ENCODE data around the gene CD5L.

DNA sequence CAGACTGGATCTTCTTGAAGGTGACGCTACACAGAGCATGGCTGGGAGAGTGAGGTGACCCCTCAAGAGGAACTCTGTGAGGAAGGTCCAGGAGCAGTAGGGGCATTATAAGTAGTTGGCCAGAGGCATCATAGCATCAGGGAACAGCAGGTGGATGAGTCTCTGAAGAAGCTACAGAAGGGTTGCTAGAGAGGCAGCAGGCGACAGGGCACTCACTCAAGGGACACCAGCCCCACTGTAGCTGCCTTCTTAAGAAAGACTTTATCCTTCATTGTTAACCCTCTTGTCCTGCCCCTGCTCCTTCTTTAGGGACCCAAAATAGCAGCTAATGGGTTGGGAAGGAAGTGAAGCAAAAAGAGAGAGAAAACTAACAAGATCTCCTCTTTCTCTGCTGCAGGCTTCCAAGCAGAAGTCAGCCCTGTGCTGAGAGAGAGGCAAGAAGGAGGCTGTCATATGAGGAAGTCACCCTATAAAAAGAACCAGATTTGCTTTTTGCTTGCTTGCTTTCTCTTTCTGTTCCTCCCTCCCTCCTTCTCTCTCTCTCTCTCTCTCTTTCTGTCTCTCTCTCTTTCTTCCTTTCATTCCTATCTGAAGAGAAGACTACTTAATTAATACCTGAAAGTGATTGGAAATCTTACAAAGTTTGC lies 7.7 kb upstream of the CD5L start:
- TF ChIP-seq, protein P1, sequence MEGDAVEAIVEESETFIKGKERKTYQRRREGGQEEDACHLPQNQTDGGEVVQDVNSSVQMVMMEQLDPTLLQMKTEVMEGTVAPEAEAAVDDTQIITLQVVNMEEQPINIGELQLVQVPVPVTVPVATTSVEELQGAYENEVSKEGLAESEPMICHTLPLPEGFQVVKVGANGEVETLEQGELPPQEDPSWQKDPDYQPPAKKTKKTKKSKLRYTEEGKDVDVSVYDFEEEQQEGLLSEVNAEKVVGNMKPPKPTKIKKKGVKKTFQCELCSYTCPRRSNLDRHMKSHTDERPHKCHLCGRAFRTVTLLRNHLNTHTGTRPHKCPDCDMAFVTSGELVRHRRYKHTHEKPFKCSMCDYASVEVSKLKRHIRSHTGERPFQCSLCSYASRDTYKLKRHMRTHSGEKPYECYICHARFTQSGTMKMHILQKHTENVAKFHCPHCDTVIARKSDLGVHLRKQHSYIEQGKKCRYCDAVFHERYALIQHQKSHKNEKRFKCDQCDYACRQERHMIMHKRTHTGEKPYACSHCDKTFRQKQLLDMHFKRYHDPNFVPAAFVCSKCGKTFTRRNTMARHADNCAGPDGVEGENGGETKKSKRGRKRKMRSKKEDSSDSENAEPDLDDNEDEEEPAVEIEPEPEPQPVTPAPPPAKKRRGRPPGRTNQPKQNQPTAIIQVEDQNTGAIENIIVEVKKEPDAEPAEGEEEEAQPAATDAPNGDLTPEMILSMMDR (IDR thresholded peaks at IDR 0.05; ENCODE audit: poor library complexity): no peak
- TF ChIP-seq EZH2 (IDR thresholded peaks at IDR 0.05; ENCODE audit: borderline replicate concordance): no peak

Data from hepatocyte (in vitro differentiated cells).